Heart right ventricle (tissue), 16 donors: ENCODE data around the gene SPON1. TPM values are rescaled to one million over a fixed set of nuclear protein-coding genes. Genes with fewer than 3 reads are reported as not detected.
A peak's percentile ranks its signal among the peaks of the same experiment; 100 is the strongest.

Experiments
- ATAC-seq, 8 donors: fragments of 200-7000 bp; cut with Tn5 transposase; one replicate each; pipeline ENCODE4 v1.9.1; 2020; ENCODE audit warnings: mild to moderate bottlenecking in 8 of 8, moderate library complexity in 8 of 8, moderate number of reproducible peaks in 1 of 8
- DNase-seq, 2 donors: peaks; one replicate each; pipeline ENCODE4 v3.0.0-alpha.2; 2020
- H3K27ac ChIP-seq, 10 donors: fragments of 200-600 bp; sonication (generic) in 2 of 10; one replicate each; pipeline versions ENCODE4 v1.5.0 to v1.8.0; 2020 to 2022; ENCODE audit warnings: mild to moderate bottlenecking in 3 of 10
- H3K27me3 ChIP-seq, 7 donors: fragments of 200-600 bp; one replicate each; pipeline ENCODE4 v1.8.0; 2021 to 2022; ENCODE audit warnings: mild to moderate bottlenecking in 2 of 7
- H3K36me3 ChIP-seq, 9 donors: fragments of 200-600 bp; sonication (generic) in 1 of 9; one replicate each; pipeline versions ENCODE4 v1.5.0 to v1.8.0; 2020 to 2022; ENCODE audit warnings: mild to moderate bottlenecking in 2 of 9
- H3K4me1 ChIP-seq, 9 donors: fragments of 200-600 bp; sonication (generic) in 1 of 9; one replicate each; pipeline versions ENCODE4 v1.5.0 to v1.8.0; 2020 to 2022; ENCODE audit warnings: mild to moderate bottlenecking in 4 of 9
- H3K4me3 ChIP-seq, 10 donors: fragments of 200-600 bp; sonication (generic) in 2 of 10; one replicate each; pipeline versions ENCODE4 v1.5.0 to v1.8.0; 2020 to 2022; ENCODE audit warnings: mild to moderate bottlenecking in 7 of 10, moderate library complexity in 2 of 10
- H3K9me3 ChIP-seq, 11 donors: fragments of 200-600 bp in 10 of 11; sonication (generic) in 2 of 11; one replicate each; pipeline versions ENCODE4 v1.5.0 to v1.8.0; 2013 to 2022; ENCODE audit warnings: mild to moderate bottlenecking in 2 of 11, control low read depth in 1 of 11, moderate library complexity in 1 of 11
- WGBS, 2 donors: extraction: QIAGEN DNeasy Blood & Tissue Kit; methylation state at CpG; one replicate each; pipeline ENCODE4 v1.1.7; 2013; ENCODE audit warnings: inconsistent platforms in 1 of 2; 5-methylcytosine and 5-hydroxymethylcytosine counted together
- intact Hi-C, 10 donors: fragments of 100-400 bp; cut with DNase I; formaldehyde crosslinking; loops; one replicate each; pipeline versions ENCODE4 v1.11.1 to v1.14.2; 2022
- polyA plus RNA-seq, 2 donors: library from polyadenylated mRNA; stranded (reverse); fragments of 200-250 nt; gene quantifications; one replicate each; pipeline ENCODE4 v1.2.3, GENCODE V29; 2013
- total RNA-seq, 10 donors: library from RNA; stranded (reverse); fragmentation: NEBNext Ultra II Directional in 3 of 10; extraction: Animal tissue kit (Norgen Biotek cat#: 25700) in 3 of 10; gene quantifications; one replicate each; pipeline versions ENCODE4 v1.2.1 to v1.2.4, GENCODE V29; 2021 to 2023
- TF ChIP-seq, protein P1 (sequence below), 9 donors: fragments of 200-600 bp; sonication (generic) in 2 of 9; IDR thresholded peaks; one replicate each; pipeline versions ENCODE4 v1.5.0 to v1.8.0; 2021 to 2022; ENCODE audit warnings: antibody characterized with exemption in 9 of 9, mild to moderate bottlenecking in 5 of 9, moderate library complexity in 1 of 9
- donor health status: Arrhythmogenic right ventricular cardiomyopathy.
- donor health status: ischemic (EF 13 %, LVEDD 7.1; RV severe dilation, severe dysfunction).
- donor health status: healthy with polysubstance abuse.
- donor health status: DM: no; HTN: yes; CAD: no.
- donor health status: DM: no; HTN: no; CAD: no.
- donor health status: ischemic (EF 25% LVEDD 6.9; RV normal size, moderate dysfunction).
- donor health status: ischemic (EF 25% LVEDD 5.7; RV mildly dilated, moderate dysfunction).
- donor health status: healthy.
- donor health status: DM: yes; HTN: yes; CAD: no.
- donor health status: Ischemic cardiomyopathy.
- donor health status: ischemic (EF 35%, LVEDD 5.7; RV mildly dilated, moderate dysfunction).
- donor health status: nonischemic (EF 11% LVEDD 7.7; RV severe dilation, severe dysfunction).
- donor health status: DM: yes; HTN: yes; CAD: no.
- donor health status: PGD.
- donor health status: ischemic (EF 29% LVEDD 5.4; RV normal size, mild dysfunction).
- donor health status: nonischemic (EF 23%, LVEDD 6.1; RV moderate dilation, normal function).

The SPON1 gene
- total and polyA plus RNA-seq, 12 donors = 2.9 to 14.7 (median 5.6) TPM

DNA sequence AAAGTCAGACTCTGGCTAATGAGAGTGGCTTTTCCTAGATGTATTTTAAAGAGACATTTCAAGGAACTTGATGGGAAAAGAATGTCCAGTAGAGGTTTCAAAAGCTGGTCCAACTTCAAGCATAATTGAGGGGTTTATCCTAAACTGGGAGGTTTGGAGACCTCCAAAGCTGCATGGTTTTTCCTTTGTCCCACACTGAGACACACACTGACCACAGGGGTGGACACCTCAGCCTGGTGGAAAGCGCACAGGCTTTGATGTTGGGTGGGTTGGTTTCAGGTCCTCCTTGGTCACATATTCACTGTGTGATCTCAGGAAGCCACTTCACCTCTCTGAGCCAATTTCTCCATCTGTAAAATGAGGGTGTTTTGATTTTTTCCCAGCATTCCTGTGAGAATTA, 4.0 kb downstream of the SPON1 start:
- no peak overlapping the region for H3K27ac ChIP-seq
- no peaks in the 10 kb centered on the region for H3K9me3 ChIP-seq
- no peaks in the 10 kb centered on the region for H3K36me3 ChIP-seq
- peaks cover 0 to 33% (median 15%) of the 10 kb centered on the region in 9 donors for H3K4me1 ChIP-seq
- no peak for ATAC-seq
- H3K27me3 ChIP-seq = peaks cover 20 to 92% (median 78%) of the 10 kb centered on the region in 7 donors
- intact Hi-C loops = loop anchor here in 2 of 10 donors (5.0 kb wide), 2 partner anchors 61 to 176 kb away; no protein-coding TSS in a partner anchor
- no peak overlapping the region for H3K4me3 ChIP-seq
- TF ChIP-seq, protein P1, sequence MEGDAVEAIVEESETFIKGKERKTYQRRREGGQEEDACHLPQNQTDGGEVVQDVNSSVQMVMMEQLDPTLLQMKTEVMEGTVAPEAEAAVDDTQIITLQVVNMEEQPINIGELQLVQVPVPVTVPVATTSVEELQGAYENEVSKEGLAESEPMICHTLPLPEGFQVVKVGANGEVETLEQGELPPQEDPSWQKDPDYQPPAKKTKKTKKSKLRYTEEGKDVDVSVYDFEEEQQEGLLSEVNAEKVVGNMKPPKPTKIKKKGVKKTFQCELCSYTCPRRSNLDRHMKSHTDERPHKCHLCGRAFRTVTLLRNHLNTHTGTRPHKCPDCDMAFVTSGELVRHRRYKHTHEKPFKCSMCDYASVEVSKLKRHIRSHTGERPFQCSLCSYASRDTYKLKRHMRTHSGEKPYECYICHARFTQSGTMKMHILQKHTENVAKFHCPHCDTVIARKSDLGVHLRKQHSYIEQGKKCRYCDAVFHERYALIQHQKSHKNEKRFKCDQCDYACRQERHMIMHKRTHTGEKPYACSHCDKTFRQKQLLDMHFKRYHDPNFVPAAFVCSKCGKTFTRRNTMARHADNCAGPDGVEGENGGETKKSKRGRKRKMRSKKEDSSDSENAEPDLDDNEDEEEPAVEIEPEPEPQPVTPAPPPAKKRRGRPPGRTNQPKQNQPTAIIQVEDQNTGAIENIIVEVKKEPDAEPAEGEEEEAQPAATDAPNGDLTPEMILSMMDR (IDR thresholded peaks at IDR 0.05) = no peak
- WGBS, 2 donors = 98 to 100% methylated on average over 1 of the region's 1 CpG
- no peak for DNase-seq

- intact Hi-C loops = loop anchor here in 3 of 10 donors (5.0 kb wide), 2 partner anchors 56 to 176 kb away; no protein-coding TSS in a partner anchor
- Histone ChIP-seq H3K9me3 (no peaks in the 10 kb centered on the region), H3K36me3 (no peaks in the 10 kb centered on the region), H3K27ac (no peak overlapping the region), H3K4me3 (no peak overlapping the region), H3K27me3 (peaks cover 0 to 49% (median 36%) of the 10 kb centered on the region in 7 donors), H3K4me1 (peaks cover 0 to 22% (median 12%) of the 10 kb centered on the region in 9 donors)
- peak; percentile 28 to 54 (median 46) for ATAC-seq
- DNase-seq = no peak
- TF ChIP-seq, protein P1 (IDR thresholded peaks at IDR 0.05) = peak in 7 of 9 donors; percentile 18 to 50 (median 36)
- 54 to 71% methylated on average over 2 of the region's 2 CpGs for WGBS, 2 donors
Observed at GRCh38 chr11:13970986-13971385, 8.5 kb downstream of the SPON1 start.

GRCh38 chr11:13972043-13972910, 9.8 kb downstream of the SPON1 start:
- Histone ChIP-seq H3K36me3 (no peaks in the 10 kb centered on the region), H3K27me3 (peaks cover 0 to 48% (median 26%) of the 10 kb centered on the region in 7 donors), H3K4me1 (peaks cover 0 to 22% (median 12%) of the 10 kb centered on the region in 9 donors), H3K9me3 (no peaks in the 10 kb centered on the region), H3K27ac (peak overlapping the region in 3 of 10 donors; percentile 7 to 22 (median 12)), H3K4me3 (no peak overlapping the region)
- DNase-seq = no peak
- intact Hi-C loops = loop anchor here in 3 of 10 donors (5.0 kb wide), 2 partner anchors 55 to 175 kb away; no protein-coding TSS in a partner anchor
- WGBS, 2 donors = 25 to 37% methylated on average over 2 of the region's 2 CpGs
- TF ChIP-seq, protein P1 (IDR thresholded peaks at IDR 0.05) = no peak
- peak; percentile 6 to 90 (median 70) for ATAC-seq

- Histone ChIP-seq H3K4me3 (no peak overlapping the region), H3K36me3 (no peaks in the 10 kb centered on the region), H3K27ac (peak overlapping the region in 3 of 10 donors; percentile 7 to 22 (median 12)), H3K27me3 (peaks cover 0 to 47% (median 26%) of the 10 kb centered on the region in 7 donors), H3K9me3 (no peaks in the 10 kb centered on the region), H3K4me1 (peaks cover 0 to 22% (median 12%) of the 10 kb centered on the region in 9 donors)
- DNase-seq = no peak
- intact Hi-C loops = loop anchor here in 3 of 10 donors (5.0 kb wide), 2 partner anchors 54 to 174 kb away; no protein-coding TSS in a partner anchor
- peak in 1 of 8 donors; percentile 36 for ATAC-seq
- WGBS, 2 donors = 83 to 91% methylated on average over 3 of the region's 3 CpGs
- TF ChIP-seq, protein P1 (IDR thresholded peaks at IDR 0.05) = no peak
Observed at GRCh38 chr11:13972944-13973343, 10.4 kb downstream of the SPON1 start.
